HG02884 (cell line): Measurements from ENCODE around the gene CCT5.

Source experiments
- ATAC-seq: cut with Tn5 transposase; IDR thresholded peaks from one replicate; pipeline ENCODE4 v1.9.1; 2021; ENCODE audit warnings: mild to moderate bottlenecking, moderate library complexity; ENCODE audit not compliant: unreplicated experiment

The CCT5 gene

GRCh38 chr5:10249948-10250805 is at the start of gene CCT5:
Gene CCT5, plus strand, starts transcription at chr5:10250280. Its CDS starts 61 bp downstream, at chr5:10250341.
- peak; percentile 79 for ATAC-seq

GRCh38 chr5:10201223-10201868 is 48.7 kb upstream of the CCT5 start:
- ATAC-seq, result no peak

- no peak for ATAC-seq
Observed at GRCh38 chr5:10202089-10202910, 47.8 kb upstream of the CCT5 start.

DNA sequence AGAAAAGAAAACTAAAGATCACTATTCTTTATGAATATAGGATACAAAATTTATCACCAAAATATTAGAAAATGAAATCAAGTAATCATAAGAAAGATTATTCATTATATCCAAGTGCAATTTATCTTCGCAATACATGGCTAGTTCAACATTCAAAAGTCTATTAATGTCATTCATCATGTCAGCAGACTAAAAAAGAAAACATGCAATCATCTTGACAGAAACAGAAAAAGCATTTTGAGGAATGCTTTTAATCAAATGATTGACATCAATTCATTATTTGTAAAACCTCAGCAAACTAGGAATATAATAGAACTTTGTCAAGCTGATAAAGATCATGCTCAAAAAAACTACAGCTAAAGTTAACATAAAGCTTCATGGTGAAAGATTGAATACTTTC is 41.1 kb upstream of the CCT5 start:
- ATAC-seq, result no peak

DNA sequence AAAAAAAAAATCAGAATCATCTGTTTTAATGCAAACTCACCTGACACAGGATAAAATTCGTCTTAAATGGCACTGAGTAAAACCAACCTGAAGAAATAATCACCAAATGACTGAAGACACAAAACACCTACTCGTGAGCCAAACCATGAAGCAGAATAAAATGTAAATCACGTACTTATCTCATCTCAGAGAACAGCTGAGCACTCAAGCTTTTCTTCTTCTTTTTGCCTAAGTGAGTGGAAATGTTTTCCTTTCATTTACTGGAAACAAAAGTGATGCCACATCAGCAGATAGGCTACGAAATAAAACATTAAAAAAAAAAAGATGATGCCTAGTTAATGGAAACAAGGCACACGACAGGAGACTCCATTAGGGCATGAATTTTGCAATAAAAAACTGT is 36.8 kb upstream of the CCT5 start:
- ATAC-seq, result no peak

- no peak for ATAC-seq
Observed at GRCh38 chr5:10214041-10214440, 36.0 kb upstream of the CCT5 start.

DNA sequence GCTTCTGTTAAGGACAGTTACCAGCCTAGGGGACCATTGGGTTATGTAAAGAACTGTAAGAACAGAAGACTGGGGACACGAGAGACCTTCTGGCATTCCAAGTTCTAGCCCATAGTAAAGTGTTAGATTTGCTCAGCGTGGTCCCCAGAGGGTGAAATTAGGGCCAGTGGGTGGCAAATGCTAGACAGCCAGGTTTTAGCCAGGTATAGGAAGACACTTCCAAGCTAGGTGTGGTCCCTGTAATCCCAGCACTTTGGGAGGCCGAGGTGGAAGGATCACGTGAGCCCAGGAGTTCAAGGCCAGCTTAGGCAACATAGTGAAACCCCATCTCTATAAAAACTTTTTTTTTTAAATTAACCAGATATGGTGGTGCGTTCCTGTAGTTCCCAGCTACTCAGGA is 34.7 kb upstream of the CCT5 start:
- ATAC-seq, result no peak

DNA sequence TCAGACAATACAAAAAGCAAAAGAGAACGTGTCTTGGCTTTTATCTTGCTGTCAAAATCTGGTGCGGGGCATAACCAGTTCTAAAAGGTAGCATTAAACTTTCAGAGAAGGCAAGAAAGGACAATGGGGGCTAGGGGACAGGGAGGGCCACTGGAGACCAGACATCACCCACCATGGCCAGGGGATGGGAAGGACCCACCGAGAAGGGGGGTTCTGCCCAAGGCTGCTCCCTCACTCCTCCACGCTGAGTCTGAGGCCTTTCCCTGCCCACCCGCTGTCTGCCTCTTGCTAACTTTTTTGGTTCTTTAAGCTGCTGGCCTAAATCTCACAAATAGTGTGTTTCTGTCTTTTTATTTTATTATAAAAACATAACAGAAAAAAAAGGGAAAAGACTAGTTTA is 34.0 kb upstream of the CCT5 start:
- no peak for ATAC-seq

GRCh38 chr5:10218658-10219057 is 31.4 kb upstream of the CCT5 start:
- ATAC-seq, result no peak

DNA sequence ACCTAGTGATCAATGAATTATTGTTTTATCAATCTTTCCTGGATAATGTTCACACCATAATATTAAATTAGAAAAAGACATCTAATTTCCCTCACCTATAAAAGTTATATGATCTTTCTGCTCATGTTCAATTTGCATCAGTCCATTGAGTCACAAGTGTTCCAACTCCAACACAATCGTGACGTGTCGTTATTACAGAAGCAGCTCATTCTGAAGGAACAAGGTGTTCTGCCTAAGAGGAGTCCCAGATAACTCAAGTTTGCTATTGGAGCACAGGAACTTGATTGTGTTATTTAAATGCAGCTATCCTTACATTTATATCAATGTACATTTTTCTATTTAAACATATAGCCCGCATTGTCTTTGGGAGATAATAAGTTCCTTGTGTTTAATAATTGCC is 31.0 kb upstream of the CCT5 start:
- ATAC-seq, result no peak

GRCh38 chr5:10220248-10220647 is 29.8 kb upstream of the CCT5 start:
- no peak for ATAC-seq

- no peak for ATAC-seq
Observed at GRCh38 chr5:10222326-10222725, 27.8 kb upstream of the CCT5 start.

- no peak for ATAC-seq
Observed at GRCh38 chr5:10227379-10227778, 22.7 kb upstream of the CCT5 start.

- no peak for ATAC-seq
Observed at GRCh38 chr5:10228288-10228687, 21.8 kb upstream of the CCT5 start.

GRCh38 chr5:10229306-10230048 is 20.6 kb upstream of the CCT5 start:
- ATAC-seq, result no peak

- ATAC-seq, result no peak
Observed at GRCh38 chr5:10232386-10232785, 17.7 kb upstream of the CCT5 start.

DNA sequence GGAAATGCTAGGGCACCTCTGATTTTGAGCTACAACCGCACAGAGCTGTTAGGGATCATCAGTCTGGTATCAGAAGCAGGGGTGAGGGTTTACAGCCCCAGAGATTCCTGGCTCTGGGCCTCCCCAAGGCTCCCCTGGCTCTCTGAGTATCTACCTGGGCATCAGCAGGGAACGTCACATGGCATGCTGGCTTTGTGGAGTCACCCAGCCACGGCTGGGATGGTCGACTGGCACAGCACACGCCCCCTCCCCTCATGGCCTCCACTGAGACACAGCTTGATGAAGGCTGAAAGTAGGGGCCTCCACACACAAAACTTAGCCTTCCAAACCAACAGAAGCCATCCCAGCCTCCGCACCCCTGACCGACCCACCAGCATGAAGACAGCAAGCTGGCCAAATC is 17.1 kb upstream of the CCT5 start:
- ATAC-seq, result no peak

- ATAC-seq, result no peak
Observed at GRCh38 chr5:10233505-10233904, 16.6 kb upstream of the CCT5 start.

- no peak for ATAC-seq
Observed at GRCh38 chr5:10235350-10235749, 14.7 kb upstream of the CCT5 start.

DNA sequence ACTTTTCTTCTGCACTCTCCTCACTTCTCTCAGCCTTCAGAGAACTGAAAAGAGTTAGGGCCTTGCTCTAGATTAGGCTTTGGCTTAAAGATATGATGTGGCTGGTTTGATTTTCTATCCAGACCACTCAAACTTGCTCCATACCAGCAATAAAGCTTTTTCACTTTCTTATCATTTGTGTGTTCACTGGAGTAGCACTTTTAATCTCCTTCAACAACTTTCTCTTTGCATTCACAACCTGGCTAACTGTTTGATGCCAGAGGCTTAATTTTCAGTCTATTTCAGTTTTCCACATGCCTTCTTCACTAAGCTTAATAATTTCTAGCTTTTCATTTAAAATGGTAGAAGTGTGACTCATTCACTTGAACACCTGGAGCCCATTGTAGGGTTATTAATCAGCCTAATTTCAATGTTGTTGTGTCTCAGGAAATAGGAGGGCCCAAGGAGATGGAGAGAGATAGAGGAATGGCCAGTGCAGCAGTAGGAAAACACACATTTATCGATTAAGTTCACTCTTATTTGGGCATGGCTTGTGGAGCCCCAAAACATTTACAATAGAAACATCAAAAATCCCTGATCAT is 6.3 kb upstream of the CCT5 start:
- peak; percentile 56 for ATAC-seq
